Measurements from ENCODE around the gene SSTR3.

Gene SSTR3

DNA sequence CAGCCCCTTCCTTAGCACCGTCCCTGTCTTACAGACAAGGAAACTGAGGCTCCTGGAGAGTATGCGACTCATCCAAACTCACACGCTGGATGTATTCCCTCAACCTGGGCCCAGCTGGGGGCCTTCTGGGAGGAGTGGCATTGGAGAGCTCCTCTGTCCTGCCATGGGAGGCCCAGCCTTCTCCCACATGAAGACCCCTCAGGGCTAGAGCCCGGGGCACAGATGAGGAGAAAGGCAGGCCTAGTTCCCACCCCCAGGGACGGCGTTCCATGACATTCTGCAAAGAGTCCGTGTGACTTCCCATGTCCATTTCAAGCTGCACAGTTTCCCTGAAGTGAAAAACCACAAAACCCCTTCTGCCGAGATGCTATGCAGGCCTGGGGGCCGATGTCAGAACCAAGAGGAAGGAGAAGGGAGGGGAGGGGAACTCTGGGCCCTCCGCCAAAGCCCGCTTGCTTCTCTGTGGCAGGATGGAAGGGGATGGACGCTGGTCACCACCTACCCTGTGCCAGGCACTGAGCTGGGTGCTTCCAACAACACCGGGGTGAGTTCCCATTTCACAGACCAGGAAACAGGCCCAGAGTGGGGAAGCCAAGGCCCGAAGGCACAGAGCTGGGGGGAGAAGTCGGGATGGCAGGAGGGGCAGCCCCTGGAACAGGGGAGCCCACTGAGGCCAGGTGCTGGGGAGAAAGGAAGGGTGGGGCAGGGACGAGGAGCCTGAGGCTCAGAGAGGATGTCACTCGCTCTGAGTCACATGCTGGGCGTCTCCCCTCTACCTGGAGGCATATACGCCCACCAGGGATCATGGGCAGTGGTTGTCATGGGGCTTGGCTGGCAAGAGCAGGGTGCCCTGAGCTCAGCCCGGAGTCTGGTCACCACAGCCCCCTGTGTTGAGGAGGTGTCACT, 16.1 kb upstream of the SSTR3 start:
- peak; percentile 53 for DNase-seq

DNA sequence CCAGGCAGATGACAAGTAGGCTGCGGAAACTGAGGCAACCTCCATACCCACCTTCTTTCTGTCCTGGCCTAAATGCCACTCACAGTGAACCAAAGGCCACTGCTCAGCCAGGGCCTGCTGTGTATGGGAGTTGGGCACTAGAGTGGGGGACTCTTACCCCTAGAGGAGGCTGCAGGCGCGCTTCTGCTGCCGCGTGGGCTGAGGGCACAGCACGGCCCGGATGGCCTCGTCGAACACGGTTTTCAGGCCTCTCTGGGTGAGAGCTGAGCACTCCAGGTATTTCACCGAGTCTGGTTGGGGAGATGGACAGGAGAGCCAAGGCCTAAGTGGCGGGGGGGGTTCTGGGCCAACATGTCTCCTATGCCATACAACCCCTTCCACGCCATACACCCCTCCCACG, 14.2 kb upstream of the SSTR3 start:
- DNase-seq, result no peak

DNA sequence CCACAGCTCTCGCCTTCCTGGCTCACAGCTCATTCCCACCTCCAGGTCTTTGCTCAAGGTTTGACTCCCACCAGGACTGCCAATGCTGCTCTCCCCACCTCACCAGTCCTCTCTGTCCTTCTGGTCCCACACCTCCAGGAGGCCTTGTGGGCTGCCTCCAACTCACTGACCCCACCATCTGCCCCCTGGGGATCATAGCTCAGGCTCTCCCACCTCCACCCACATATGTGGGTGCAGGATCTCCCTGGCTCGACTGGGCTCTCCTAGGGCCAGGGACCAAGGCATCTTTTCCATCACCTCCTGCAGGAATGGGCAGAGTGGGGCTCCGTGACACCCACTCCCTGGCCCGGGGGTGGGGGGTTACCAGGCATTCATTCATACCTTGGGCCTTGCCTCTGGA, 13.8 kb upstream of the SSTR3 start:
- no peak for DNase-seq

DNA sequence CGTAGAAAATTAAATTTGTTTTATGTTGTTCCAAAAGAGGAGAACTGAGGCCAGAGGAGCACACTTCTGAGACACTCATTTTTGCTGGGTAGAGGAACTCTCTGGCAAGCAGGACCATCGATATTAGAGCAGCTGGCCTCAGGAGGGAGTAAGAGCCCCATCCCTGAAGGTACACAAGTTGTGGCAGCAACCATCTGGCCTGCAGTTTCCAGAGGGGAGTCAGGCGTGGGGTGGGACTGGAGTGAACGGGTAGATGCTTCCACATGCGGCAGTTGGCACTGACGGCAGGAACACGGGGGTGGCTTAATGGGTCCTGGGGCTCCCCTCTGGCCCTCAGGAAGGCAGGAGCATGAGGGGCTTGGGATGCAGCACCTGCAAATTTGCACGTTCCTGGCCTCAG, 13.2 kb upstream of the SSTR3 start:
- DNase-seq, result no peak

DNA sequence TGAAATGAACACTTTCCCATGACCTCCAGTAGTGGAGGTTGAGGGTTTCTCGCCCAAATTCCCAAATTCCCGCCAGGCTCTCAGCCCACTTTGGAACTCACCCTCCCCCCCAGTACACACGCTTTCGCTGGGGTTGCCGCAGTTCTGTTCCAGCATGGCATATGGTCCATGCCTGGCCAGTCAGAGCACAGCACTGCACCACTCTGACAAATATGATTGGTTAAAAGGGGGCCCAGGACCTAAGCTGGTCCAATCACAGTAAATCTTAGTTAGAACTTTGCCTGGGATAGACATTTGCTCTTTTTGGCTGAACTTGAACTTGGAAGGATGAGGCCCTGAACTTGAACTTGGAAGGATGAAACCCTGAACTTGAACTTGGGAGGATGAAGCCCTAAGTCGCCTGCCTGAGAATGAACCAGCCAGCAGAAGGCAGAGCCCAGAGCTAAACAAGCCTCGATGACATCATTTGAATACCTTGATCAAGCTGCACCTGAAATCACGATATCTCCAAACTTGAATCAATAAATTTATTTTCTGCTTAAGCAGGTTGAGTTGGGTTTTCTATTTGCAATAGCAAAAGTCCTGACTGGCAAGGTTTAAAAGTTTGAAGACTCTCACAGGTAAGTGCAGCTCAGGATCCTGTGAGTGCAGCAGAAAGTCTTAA, 12.6 kb upstream of the SSTR3 start:
- no peak for DNase-seq

DNA sequence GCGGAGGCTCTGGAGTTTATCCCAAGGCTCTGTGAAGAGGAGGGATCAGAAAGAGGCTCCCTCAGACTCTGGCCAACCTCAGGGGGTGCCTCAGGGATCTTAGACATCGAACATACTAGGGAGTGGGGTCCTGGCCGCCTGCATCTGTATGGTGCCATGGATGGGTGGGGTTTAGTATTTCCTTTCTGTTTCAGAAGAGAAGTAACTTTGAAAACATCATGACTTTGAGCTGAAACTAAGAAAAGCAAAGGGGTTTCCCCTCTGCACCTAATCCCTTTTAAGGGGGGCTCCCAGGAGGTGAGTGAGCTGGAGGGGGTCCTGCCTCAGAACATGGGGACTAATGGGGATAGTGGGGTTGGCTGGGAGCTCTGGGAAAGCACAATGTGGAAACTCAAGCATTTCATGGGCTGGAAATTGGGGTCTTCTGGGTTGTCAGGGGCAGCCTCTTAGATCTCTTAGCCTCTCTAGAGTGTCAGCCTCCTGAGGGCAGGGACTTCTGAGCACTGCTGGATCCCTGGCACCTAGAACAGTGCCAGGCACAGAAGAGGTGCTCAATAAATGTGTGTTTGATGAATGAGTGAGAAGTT, 11.8 kb upstream of the SSTR3 start:
- no peak for DNase-seq

DNA sequence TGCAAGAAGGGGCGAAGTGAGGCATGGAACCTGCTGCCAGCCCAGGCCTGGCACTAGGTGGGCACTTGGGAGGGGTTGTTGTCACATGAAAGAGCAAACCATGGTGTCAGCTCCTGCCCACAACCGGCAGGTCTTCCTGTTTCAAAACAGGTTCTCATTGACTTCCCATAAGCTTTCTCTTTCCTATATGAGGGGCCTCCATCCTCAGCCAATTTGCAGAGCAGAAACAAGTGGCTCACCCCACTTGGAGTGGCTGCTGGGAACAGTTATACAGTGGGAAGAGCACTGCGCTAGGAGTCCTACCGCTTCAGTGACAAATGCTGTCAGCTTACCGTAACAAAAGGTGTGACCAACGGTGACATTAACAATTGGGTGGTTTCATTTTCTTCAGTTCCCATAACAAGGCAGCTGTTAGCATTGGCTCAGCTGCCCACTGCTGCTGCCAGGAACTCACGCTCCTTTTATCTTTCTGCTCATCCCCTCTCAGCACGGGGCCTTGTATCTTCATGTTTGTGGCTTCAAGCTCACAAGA, 10.2 kb upstream of the SSTR3 start:
- DNase-seq, result peak; percentile 48

DNA sequence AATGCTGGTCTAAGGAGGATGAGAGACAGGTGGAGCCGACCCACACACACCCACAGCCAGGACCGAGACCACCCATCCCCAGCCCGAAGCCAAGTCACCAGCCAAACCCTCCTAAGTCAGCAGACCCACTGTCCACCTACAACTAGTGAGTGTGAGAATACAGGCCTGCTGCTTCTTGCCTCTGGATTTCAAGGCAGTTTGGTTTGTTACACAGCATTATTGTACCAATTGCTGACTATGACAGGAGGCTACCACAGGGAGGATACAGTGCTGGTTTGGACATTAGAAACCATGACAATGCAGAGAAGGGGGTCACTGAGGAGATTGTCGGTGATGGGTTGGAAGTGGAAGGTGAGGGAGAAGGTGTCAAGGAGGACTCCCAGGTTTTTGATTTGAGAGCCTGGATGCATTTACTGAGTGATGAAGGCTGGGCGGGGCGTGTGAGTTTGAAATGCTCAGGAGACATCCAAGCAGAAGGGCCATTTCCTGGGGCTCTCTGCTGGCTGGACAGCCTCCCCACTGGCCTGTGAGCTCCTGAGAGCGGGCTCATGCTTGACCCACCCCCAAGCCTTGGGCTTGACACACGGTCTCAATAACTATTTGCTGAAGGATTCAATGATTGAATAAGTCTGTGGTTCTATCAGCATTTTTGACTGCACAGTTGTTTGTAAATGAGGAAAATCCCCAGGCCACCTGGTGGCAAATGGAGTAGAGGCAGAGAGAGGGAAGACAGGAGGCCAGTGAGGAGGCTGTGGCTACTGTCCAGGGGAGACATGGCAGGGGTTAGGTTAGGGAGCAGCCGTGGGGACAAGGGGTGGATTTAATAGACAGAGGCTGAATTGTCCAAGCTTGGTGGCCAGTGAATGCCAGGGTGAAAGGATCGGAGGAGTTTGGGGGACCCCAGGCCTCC, 9.4 kb upstream of the SSTR3 start:
- no peak for DNase-seq

DNA sequence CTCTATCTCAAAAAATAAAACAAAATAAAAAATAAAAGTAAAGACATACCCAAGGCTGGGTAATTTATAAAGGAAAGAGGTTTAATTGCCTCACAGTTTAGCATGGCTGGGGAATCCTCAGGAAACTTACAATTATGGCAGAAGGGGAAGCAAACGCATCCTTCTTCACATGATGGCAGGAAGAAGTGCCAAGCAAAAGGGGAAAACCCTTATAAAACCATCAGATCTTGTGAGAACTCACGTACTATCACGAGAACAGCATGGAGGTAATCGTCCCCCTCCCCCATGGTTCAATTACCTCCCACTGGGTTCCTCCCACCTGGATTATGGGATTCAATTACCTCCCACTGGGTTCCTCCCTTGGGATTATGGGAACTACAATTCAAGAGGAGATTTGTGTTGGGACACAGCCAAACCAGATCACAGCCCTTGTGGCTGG, 8.3 kb upstream of the SSTR3 start:
- DNase-seq, result no peak

DNA sequence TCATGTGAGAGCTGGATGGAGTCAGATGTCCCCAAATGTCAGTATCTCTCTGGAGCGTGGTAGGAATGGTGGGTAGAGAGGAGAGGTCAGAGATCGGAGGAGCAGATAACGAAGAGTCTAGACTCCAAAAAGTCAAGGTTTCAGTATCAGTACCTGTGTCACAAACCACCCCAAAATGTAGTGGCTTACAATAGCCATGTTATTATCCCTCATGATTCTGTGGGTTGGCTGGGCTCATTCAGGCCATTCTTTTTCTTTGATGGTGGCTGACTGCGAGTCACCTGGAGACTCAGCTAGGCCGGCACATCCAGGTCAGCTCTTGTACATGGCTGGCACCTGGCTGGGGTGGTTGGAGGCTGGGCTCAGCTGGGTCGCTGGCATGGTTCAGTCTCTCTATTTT, 7.3 kb upstream of the SSTR3 start:
- DNase-seq, result no peak

DNA sequence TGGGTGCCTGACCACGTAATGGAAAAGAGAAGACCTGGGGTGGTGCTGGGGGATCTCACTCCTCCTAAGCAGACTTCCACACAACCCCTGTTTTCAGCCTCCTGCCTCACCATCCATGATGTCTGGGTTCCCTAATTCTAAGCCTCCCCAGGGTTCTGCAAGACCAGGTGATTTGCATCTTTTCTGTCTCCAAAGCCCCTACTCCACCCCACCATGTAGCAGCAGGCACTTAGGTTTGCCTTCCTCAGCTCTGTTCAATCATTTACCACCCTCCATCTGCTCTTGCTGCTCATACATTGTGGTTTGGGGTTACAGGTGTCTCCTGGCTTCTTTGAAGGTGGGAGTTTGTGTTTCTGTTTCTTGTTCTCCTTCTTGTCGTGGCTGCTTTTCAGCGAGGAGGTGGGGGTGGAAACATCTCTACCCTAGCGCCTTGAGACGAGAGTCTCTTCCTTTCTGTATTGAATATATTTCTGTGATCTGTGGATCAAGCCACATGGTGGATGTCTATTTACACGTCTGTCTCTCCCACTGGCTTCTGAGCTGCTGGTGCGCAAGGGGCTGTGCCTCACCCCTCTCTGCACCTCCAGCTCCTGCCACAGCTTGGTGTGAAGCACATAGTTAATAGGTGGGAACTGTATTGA, 6.6 kb upstream of the SSTR3 start:
- DNase-seq, result peak; percentile 73

DNA sequence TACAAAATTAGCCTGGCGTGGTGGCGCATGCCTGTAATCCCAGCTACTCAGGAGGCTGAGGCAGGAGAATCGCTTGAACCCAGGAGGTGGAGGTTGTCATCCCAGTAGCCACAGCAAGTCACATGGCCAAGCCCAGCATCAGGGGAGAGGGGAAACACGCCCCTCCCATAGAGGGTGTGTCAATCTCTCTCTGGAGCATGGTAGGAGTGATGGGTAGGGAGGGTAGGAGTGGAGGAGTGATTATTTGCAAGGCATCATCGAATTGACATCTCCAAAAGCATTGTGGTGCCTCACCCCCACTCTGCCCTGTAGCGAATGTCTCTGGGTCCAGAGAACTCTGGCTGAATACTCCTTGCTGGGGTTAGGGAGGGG, 6.1 kb upstream of the SSTR3 start:
- DNase-seq, result no peak

DNA sequence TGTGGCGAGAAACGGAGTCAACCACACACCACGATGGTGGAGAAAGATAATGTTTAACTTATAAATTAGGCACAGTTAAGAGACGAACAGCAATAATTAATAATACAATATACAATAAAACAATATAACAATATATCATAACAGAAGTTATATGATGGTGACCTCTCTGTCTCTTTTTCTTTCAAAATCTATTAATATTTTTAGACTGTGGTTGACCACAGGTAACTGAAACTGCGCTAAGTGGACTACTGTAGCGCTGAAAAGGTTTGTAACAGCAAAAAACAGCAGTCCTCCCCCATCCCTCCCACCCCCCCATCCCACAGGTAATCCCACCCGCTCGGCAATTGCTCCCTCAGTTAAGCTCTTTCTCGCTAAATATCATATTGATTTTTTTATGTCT, 3.6 kb upstream of the SSTR3 start:
- DNase-seq, result no peak

DNA sequence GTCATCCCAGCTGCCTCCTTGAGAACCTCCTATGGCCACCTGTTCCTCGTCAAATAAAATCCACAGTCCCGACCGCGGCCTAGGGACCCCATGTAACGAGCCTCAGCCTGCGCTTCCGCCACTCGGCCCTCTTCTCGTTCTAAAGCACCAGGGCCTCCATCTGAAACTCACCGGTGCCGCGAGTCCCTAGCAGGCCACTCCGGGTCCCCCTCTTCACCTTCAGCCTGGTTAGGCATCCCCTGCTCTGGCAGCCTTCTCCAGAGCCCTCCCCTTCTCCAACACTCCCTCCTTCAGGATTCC, 2.4 kb upstream of the SSTR3 start:
- DNase-seq, result no peak

DNA sequence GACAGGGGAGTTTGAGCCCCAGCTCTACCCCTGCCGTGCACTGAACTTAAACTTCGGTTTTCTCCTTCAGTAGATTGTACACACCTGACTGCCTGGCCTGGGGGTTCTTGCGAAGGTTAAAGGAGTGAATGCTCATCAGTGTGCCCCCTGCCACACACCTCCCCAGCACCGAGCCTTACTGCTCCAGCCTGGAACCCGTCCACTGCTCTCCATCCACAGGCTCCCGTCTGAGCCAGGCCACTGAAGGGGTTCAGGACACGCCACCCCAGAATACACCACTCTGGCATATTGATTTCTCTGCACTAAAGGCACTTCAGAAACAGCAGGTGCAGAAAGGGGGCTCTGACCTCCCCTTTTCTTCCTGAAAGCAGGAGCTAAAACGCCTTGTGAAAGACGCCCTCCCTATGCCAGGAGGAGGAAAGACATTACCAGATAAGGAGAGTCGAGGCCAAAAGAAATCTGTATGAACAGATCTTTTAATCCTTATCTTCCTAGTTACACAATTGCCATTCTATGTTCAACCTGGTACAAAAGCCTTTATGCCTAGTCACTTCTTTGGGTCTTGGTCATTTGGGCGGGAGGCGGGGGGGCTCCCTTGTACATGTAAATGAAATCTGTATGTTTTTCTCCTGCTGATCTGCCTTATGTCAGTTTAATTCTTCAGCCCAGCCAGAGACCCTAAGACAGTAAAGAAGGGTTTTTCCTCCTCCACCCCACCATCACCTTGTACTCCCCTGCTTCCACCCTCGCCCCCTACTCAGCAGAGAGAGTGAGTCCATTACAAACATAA, 1.9 kb upstream of the SSTR3 start:
- no peak for DNase-seq

DNA sequence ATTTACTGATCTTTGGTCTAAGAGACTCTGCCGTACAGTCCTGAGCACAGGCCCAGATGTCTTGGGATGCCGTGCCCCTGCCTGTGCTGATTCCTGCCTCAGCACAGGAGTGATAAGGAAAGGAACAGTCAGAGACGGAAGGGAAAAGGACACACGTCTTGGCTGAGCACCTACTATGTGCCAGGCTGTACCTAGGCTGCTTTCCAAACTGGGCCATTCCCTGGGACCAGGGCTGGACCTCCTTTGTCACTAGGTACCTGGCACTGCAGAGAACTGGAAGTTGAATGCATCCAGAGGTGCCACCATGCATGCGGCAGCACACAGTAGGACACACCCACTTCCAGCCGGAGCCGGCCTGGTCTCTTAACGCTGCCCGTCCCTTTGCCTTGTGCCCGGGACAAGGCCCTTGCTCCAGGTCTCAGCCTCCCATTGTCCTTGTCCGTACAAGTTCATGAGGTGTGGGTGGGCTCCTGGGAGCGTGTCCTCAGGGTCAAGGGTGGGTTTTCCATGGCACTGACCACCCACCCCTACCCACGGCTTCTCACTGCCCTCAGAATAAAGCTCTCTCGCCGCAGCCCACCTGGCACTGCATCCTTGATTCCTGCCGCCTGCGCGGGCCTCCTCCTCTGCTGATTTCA, 1.1 kb upstream of the SSTR3 start:
- no peak for DNase-seq

DNA sequence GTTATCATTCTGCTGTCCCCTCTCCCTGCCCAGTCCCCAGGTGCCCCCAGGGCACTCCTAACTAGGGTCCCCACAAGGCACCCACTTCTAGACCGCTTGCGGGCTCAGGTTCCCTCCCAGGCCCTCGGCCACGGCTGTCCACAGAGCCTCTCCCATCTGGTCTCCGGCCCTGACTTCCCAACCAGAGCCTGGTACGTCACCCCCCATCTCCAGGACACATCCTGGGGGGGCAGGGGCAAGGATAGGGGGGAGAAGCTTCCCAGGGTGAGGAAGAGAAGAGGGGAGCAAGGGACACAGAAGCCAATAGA, 457 bp downstream of the SSTR3 start:
- no peak for DNase-seq

DNA sequence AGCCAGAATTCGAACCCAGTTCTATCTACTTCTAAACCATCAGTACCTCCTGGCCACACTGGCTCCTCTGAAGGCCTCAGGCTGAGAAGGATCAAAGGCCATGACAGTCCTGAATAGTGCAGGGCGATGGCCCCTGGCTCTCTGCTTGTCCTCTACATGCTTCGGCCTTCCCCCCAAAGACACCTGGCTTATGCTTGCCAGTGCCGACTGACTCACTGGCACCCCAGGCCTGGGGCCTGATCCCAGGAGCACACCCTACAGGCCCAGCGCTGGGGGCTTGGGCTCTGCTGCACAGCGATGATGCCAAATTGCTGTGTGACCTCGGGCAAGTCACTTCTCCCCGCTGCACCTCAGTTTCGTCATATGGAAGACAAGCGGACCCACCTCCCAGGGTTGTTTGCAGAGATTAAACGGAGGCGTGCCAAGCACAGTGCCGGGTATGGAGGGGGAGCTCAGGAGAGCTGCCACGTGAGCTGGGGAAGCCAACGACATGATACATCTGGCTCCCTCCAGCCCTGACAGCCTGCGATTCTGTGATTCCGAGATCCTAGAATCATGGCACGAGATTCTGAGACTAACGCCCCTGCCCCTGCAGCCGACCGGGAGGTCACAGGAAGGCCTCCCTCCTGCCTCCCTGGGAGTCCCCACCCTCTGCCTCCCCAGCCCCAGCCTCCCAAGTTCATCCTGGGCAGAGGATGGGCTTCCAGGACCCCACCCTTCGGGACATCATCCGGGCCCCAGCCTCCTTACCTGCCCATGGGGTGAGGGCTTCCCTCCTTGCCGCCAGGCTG, 1.0 kb downstream of the SSTR3 start:
- no peak for DNase-seq

DNA sequence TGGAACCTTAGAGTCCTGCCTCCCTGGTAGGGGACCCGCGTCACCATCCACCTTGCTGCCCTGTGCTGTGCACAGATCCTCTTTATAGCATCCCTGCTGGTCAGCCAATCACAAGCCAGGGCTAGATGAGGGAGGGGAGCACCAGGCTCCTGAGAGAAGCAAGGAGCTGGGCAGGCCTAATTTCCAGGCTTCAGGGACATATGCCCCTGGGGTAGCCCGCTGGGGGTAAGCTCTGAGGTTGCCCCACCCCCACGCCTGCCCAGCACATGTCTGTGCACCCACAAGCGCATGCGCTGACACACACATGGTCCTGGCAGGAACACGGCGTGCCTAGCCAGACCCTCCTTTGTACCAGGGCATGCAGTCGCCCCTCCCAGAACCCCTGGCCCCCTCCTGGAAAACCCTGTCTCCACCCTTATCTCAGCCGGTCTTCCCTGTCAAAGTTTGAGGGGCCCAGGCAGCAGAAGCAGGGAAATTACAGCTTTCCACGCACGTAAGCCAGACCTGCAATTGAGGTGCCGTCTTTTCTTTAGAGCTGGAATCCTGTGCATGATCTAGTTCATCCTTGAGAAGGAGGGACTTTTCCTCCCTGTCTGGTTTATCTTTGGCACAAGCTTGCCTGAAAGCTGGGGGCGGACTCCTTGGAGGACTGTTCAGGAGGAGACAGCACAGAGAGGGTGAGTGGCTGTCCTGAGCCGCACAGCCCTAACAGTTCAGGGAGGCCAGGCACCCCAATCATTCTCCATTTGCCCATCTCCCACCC, 2.1 kb downstream of the SSTR3 start:
- no peak for DNase-seq
